ENCODE data around the gene SLC39A5.

SLC39A5 gene

GRCh38 chr12:56260380-56260779 is 30.5 kb downstream of the SLC39A5 start:
- TF ChIP-seq, protein P1, sequence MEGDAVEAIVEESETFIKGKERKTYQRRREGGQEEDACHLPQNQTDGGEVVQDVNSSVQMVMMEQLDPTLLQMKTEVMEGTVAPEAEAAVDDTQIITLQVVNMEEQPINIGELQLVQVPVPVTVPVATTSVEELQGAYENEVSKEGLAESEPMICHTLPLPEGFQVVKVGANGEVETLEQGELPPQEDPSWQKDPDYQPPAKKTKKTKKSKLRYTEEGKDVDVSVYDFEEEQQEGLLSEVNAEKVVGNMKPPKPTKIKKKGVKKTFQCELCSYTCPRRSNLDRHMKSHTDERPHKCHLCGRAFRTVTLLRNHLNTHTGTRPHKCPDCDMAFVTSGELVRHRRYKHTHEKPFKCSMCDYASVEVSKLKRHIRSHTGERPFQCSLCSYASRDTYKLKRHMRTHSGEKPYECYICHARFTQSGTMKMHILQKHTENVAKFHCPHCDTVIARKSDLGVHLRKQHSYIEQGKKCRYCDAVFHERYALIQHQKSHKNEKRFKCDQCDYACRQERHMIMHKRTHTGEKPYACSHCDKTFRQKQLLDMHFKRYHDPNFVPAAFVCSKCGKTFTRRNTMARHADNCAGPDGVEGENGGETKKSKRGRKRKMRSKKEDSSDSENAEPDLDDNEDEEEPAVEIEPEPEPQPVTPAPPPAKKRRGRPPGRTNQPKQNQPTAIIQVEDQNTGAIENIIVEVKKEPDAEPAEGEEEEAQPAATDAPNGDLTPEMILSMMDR (IDR thresholded peaks at IDR 0.05): no peak

GRCh38 chr12:56260921-56261320 is 31.1 kb downstream of the SLC39A5 start:
- TF ChIP-seq, protein P1 (IDR thresholded peaks at IDR 0.05): no peak

GRCh38 chr12:56261503-56262232 is 31.8 kb downstream of the SLC39A5 start:
- TF ChIP-seq, protein P1 (IDR thresholded peaks at IDR 0.05): no peak

DNA sequence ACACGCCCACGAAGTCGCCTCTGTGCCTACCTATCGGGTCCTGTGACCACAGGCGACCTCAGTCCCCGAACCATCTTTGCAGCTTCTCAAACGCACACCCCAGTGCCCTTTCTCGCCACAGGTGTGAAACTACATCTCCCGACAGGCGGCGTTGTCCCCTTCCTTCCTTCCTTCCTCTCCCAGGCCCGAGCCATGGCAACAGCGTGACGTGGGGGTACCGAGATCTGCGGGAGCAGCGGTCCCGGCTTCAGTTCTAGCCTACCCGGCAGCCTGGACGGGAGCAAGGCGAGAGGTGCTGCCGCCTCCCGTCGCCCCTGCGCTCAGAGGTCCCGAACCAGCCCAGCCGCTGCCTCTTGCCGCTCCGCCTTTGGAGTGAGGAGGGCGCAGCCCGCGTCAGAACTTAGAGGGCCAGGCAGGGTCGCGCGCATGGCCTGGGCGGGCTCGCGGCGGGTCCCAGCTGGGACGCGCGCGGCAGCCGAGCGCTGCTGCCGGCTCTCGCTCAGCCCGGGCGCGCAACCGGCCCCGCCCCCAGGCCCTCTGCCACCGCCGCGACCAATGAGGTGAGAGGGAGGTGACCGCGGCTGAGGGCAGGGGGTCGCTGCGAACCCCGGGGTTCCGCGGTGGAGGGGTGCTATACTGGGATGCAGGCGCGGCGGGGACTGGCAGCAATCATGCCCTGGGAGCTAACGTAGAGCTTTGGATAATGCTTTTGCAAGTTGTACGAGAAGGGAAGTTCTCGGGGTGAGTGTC is 37.0 kb downstream of the SLC39A5 start, which contains the start of gene COQ10A:
COQ10A (plus strand) TSS at position 250 of the 750 bp plus-strand sequence; CDS start at position 427, 177 bp downstream.
- TF ChIP-seq, protein P1 (IDR thresholded peaks at IDR 0.05): peak; percentile 51; the same call in 1 of the 2 replicates

GRCh38 chr12:56267443-56268071 is 37.7 kb downstream of the SLC39A5 start:
- TF ChIP-seq, protein P1 (IDR thresholded peaks at IDR 0.05): no peak

GRCh38 chr12:56271031-56271430 is 41.2 kb downstream of the SLC39A5 start:
- TF ChIP-seq, protein P1 (IDR thresholded peaks at IDR 0.05): peak; percentile 30; the same call in 1 of the 2 replicates

DNA sequence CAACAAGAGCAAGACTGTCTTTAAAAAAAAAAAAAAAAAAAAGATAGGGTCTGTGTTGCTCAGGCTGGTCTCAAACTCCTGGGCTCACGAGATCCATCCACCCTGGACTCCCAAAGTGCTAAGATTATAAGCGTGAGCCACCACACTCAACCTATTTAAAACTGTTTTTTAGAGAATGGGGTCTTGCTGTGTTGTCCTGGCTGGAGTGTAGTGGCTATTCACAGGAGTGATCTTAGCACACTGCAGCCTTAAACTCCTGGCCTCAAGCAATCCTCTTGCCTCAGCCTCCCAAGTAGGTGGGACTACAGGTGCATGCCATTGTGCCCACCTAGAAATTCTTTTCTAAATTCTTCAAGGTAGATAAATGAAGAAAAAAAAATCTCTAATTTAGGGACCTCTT is 44.4 kb downstream of the SLC39A5 start:
- TF ChIP-seq, protein P1 (IDR thresholded peaks at IDR 0.05): no peak
